Retinal pigment epithelial cell (primary cell): ENCODE measurements around the gene FAM78B.

Experiments
- DNase-seq: peaks from one replicate; pipeline ENCODE4 v3.0.0-alpha.2; 2010; ENCODE audit warnings: low read depth
- H3K4me3 ChIP-seq: 2 replicates; pipeline ENCODE4 v1.5.1; 2011; ENCODE audit warnings: mild to moderate bottlenecking, low read length, control low read depth, moderate library complexity
- TF ChIP-seq, protein P1 (sequence below): conservative IDR thresholded peaks from 2 replicates; pipeline ENCODE4 v1.5.1; 2011; ENCODE audit warnings: low read depth, low read length, control low read depth, inconsistent platforms

Gene FAM78B

DNA sequence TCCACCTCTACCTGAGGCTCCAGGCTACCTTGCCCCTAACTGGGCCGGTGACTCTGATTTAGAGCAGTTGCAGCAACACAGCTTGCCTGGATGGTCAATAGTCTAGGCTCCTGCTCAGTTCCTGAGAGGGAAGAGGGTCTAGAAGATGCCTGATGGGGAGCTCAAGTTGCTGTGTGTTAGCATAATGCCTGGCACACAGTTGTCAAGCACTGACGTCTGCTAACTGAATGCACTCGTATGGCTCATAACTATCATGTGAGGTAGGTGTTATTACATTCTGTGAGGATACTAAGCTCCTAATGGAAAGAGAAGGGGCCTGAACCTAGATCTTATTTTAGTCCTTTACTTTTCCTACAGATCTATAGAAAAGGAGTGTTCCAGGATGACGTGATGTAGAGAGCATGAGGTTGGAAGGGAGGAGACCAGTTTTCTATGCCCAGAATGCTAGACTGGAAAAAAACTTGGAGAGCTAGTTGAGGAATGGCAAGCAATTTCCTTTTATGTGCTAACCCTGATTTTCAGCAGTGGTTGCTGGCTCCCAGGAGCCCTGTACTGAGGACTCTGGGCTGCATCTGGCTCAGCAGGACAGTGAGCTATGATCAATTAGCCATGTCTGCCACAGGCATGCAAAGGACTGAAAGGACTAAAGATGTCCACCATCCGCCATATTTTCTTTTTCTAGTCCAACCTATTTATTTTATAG, 30.0 kb downstream of the FAM78B start:
- H3K4me3 ChIP-seq: no peak overlapping the region
- DNase-seq: no peak
- TF ChIP-seq, protein P1, sequence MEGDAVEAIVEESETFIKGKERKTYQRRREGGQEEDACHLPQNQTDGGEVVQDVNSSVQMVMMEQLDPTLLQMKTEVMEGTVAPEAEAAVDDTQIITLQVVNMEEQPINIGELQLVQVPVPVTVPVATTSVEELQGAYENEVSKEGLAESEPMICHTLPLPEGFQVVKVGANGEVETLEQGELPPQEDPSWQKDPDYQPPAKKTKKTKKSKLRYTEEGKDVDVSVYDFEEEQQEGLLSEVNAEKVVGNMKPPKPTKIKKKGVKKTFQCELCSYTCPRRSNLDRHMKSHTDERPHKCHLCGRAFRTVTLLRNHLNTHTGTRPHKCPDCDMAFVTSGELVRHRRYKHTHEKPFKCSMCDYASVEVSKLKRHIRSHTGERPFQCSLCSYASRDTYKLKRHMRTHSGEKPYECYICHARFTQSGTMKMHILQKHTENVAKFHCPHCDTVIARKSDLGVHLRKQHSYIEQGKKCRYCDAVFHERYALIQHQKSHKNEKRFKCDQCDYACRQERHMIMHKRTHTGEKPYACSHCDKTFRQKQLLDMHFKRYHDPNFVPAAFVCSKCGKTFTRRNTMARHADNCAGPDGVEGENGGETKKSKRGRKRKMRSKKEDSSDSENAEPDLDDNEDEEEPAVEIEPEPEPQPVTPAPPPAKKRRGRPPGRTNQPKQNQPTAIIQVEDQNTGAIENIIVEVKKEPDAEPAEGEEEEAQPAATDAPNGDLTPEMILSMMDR: no peak

DNA sequence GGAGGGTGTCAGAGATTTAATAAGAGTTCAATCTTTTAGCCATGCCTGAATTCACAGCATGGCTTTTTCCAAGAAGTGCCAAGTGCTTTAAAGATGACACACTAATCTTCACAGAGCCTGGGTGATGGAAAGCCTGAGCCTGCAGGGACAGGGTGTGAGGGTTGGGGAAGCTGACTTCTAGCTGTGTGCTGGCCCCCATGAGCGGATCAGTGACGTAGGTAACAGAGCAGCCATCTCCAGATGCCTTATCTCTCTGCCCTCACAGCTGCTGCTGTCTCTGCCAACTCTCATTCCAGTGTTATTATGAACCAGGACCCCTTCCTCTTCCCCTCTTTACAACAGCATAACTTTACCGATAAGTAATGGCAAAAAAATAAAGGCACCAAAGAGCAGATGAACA, 30.6 kb downstream of the FAM78B start:
- H3K4me3 ChIP-seq: no peak overlapping the region
- TF ChIP-seq, protein P1: no peak
- no peak for DNase-seq

- DNase-seq: no peak
- no peak overlapping the region for H3K4me3 ChIP-seq
- TF ChIP-seq, protein P1: no peak
These were observed 32.9 kb downstream of the FAM78B start for GRCh38 chr1:166133857-166134256.

GRCh38 chr1:166133276-166133841, 33.4 kb downstream of the FAM78B start:
- DNase-seq: no peak
- TF ChIP-seq, protein P1: peak; percentile 68
- H3K4me3 ChIP-seq: no peak overlapping the region

GRCh38 chr1:166132496-166132895, 34.3 kb downstream of the FAM78B start:
- no peak overlapping the region for H3K4me3 ChIP-seq

DNA sequence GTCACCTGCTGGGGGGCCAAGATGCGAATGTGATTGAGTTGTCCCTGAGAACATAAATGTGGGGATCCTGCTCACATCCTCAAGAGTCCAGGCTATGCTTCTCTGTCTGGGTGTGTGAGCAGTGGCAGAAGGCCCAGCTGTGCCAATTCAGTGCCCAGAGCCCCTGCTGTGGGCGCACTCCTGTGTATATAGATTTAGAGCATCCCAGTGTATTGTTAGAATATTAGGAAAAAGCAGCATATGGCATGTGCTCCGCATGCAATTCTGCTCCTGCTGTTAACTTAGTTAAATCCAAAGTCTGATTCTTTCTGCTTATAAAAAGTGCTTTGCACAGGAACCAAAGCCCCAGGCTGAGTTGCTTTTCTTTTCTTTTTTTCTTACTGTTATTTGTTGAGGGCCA, 37.8 kb downstream of the FAM78B start:
- TF ChIP-seq, protein P1: no peak
- no peak overlapping the region for H3K4me3 ChIP-seq
- DNase-seq: no peak

More at GRCh38 chr1:166132496-166132895, 34.3 kb downstream of the FAM78B start:
- TF ChIP-seq, protein P1: no peak
- DNase-seq: no peak

GRCh38 chr1:166128195-166128594, 38.6 kb downstream of the FAM78B start:
- no peak overlapping the region for H3K4me3 ChIP-seq
- TF ChIP-seq, protein P1: no peak
- DNase-seq: no peak
